ENCODE data around the gene SYDE1.
A peak's percentile ranks its signal among the peaks of the same experiment; 100 is the strongest.
"Not testable (repeated sequence)": the region's sequence is repeated elsewhere in the genome, so short reads cannot be mapped to it uniquely, and the experiment has no call there.

SYDE1 gene

GRCh38 chr19:15107061-15108010 lies at the start of gene SYDE1:
Gene SYDE1 (plus strand): TSS chr19:15107401. CDS start chr19:15107434, 33 bp downstream.
- H3K4me3 ChIP-seq (ENCODE audit: low read depth, low read length): peak within 1 kb of the TSS; percentile 76
- H3K27ac ChIP-seq: peak within 1 kb of the TSS; percentile 81
- in situ Hi-C loops (cut with HindIII; ENCODE audit: low pct_ligation_motif_present, low sequenced_read_pairs): no loop called here
- H3K27me3 ChIP-seq (replicated peaks): no peaks in the 10 kb centered on the region
- TF ChIP-seq CTCF (IDR thresholded peaks at IDR 0.05; ENCODE audit: low read depth, low read length, missing control alignments): no peak
- no peak for DNase-seq
- H3K36me3 ChIP-seq (replicated peaks): peaks cover 31% of the 10 kb centered on the region

GRCh38 chr19:15062036-15062435 lies 45.2 kb upstream of the SYDE1 start:
- H3K4me3 ChIP-seq (ENCODE audit: low read depth, low read length): no peak overlapping the region
- in situ Hi-C loops (cut with HindIII; ENCODE audit: low pct_ligation_motif_present, low sequenced_read_pairs): no loop called here

GRCh38 chr19:15070386-15070785 lies 36.8 kb upstream of the SYDE1 start:
- in situ Hi-C loops (cut with HindIII; ENCODE audit: low pct_ligation_motif_present, low sequenced_read_pairs); DNase-seq; H3K27ac ChIP-seq; H3K27me3 ChIP-seq (replicated peaks); H3K4me3 ChIP-seq (ENCODE audit: low read depth, low read length); H3K36me3 ChIP-seq (replicated peaks): not testable (repeated sequence)

More at GRCh38 chr19:15062036-15062435, 45.2 kb upstream of the SYDE1 start:
- H3K27ac ChIP-seq: no peak overlapping the region
- H3K27me3 ChIP-seq (replicated peaks): no peaks in the 10 kb centered on the region
- DNase-seq: no peak
- TF ChIP-seq CTCF (IDR thresholded peaks at IDR 0.05; ENCODE audit: low read depth, low read length, missing control alignments): no peak
- no peaks in the 10 kb centered on the region for H3K36me3 ChIP-seq (replicated peaks)

- H3K36me3 ChIP-seq (replicated peaks): no peaks in the 10 kb centered on the region
- DNase-seq: no peak
- in situ Hi-C loops (cut with HindIII; ENCODE audit: low pct_ligation_motif_present, low sequenced_read_pairs): no loop called here
- no peak overlapping the region for H3K27ac ChIP-seq
- no peak for TF ChIP-seq CTCF (IDR thresholded peaks at IDR 0.05; ENCODE audit: low read depth, low read length, missing control alignments)
- no peaks in the 10 kb centered on the region for H3K27me3 ChIP-seq (replicated peaks)
- no peak overlapping the region for H3K4me3 ChIP-seq (ENCODE audit: low read depth, low read length)
These were observed 34.1 kb upstream of the SYDE1 start for GRCh38 chr19:15072930-15073647.

- TF ChIP-seq CTCF (IDR thresholded peaks at IDR 0.05; ENCODE audit: low read depth, low read length, missing control alignments): no peak
- H3K27me3 ChIP-seq (replicated peaks): no peaks in the 10 kb centered on the region
- in situ Hi-C loops (cut with HindIII; ENCODE audit: low pct_ligation_motif_present, low sequenced_read_pairs): no loop called here
- no peak overlapping the region for H3K4me3 ChIP-seq (ENCODE audit: low read depth, low read length)
- no peak overlapping the region for H3K27ac ChIP-seq
- H3K36me3 ChIP-seq (replicated peaks): no peaks in the 10 kb centered on the region
- DNase-seq: no peak
These were observed 32.8 kb upstream of the SYDE1 start for GRCh38 chr19:15074371-15074770.

GRCh38 chr19:15075806-15076205 lies 31.4 kb upstream of the SYDE1 start:
- H3K27me3 ChIP-seq (replicated peaks): no peaks in the 10 kb centered on the region

GRCh38 chr19:15080002-15080401 lies 27.2 kb upstream of the SYDE1 start:
- DNase-seq; H3K36me3 ChIP-seq (replicated peaks); H3K4me3 ChIP-seq (ENCODE audit: low read depth, low read length); H3K27ac ChIP-seq; H3K27me3 ChIP-seq (replicated peaks); in situ Hi-C loops (cut with HindIII; ENCODE audit: low pct_ligation_motif_present, low sequenced_read_pairs): not testable (repeated sequence)

More at GRCh38 chr19:15075806-15076205, 31.4 kb upstream of the SYDE1 start:
- Histone ChIP-seq H3K27ac (no peak overlapping the region), H3K36me3 (replicated peaks) (no peaks in the 10 kb centered on the region), H3K4me3 (ENCODE audit: low read depth, low read length) (no peak overlapping the region)
- in situ Hi-C loops (cut with HindIII; ENCODE audit: low pct_ligation_motif_present, low sequenced_read_pairs): no loop called here
- no peak for TF ChIP-seq CTCF (IDR thresholded peaks at IDR 0.05; ENCODE audit: low read depth, low read length, missing control alignments)
- DNase-seq: no peak

Data from brain microvascular endothelial cell (primary cell).